K562 (cell line): Measurements from ENCODE around the gene KRT1.

Experiments
- CTCF ChIP-seq, 3 experiments: IDR thresholded peaks in 2 of 3; conservative IDR thresholded peaks in 1 of 3; 2 replicates each; pipeline ENCODE4 v1.5.1; 2011 to 2012; ENCODE audit warnings: low read length in 3 of 3, mild to moderate bottlenecking in 3 of 3, control low read depth in 2 of 3, improper control_type of control experiment in 1 of 3, inconsistent platforms in 1 of 3, low read depth in 1 of 3, mixed read lengths in 1 of 3, moderate library complexity in 1 of 3; ENCODE audit not compliant: insufficient read depth in 2 of 3
- HNRNPL ChIP-seq: fragments of 200-400 bp; formaldehyde crosslinking; IDR thresholded peaks from 2 replicates; pipeline ENCODE4 v1.6.1; 2017; ENCODE audit warnings: low read depth, mild to moderate bottlenecking, low read length
- KLF1 ChIP-seq: fragments of 450-650 bp; IDR thresholded peaks from 2 replicates; pipeline ENCODE4 v1.6.1; 2016; ENCODE audit warnings: missing genetic modification characterization, missing compliant biosample characterization
- NR1H2 ChIP-seq: sonication (generic); formaldehyde crosslinking; IDR thresholded peaks from 2 replicates; pipeline ENCODE4 v1.4.0; 2020; ENCODE audit warnings: mild to moderate bottlenecking, missing genetic modification reagents
- ZZZ3 ChIP-seq: fragments of 450-650 bp; IDR thresholded peaks from 2 replicates; pipeline ENCODE4 v1.6.1; 2016; ENCODE audit warnings: antibody characterized with exemption, mild to moderate bottlenecking, moderate library complexity

DNA sequence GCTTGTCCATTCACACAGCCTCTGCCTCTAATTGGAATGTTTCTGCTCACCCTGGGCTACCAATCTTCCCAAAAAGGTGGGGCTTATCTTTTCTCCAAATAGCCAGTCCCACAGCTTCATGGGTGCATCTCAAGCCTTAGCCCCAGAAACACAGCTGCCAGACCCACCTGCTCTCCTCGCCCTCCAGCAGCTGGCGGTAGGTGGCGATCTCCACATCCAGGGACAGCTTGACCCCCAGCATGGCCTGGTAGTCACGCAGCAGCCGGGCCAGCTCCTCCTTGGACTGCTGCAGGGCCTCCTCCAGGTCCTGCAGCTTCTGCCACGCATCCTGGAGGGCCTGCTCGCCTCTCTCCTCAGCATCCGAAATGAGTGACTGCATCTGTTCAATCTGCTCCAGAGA is 12.0 kb upstream of the KRT1 start:
- TF ChIP-seq KLF1 (tag) (no peak), CTCF (IDR thresholded peaks at IDR 0.05 in 2 of 3, conservative IDR thresholded peaks at IDR 0.05 in 1 of 3; ENCODE audit: insufficient read depth in 2 of 3, low read depth in 1 of 3, low read length in 3 of 3) (peak; percentile 67 to 74 (median 68)), ZZZ3 (no peak), NR1H2 (CRISPR knock-in tag) (no peak), HNRNPL (no peak)
